Cardiac fibroblast (primary cell): Measurements from ENCODE around the gene RPL18A.

ENCODE experiments used
- DNase-seq, 2 donors: peaks; one replicate each; pipeline versions ENCODE4 v3.0.0 to v3.0.0-alpha.2; 2010; ENCODE audit warnings: low read depth in 2 of 2
- H3K4me3 ChIP-seq, 2 donors: replicated peaks in 1 of 2; 1 replicate in 1 of 2; 2 replicates in 1 of 2; pipeline ENCODE4 v1.5.1; 2011; ENCODE audit warnings: low read depth in 2 of 2, low read length in 2 of 2, mild to moderate bottlenecking in 2 of 2, moderate library complexity in 1 of 2
- TF ChIP-seq, protein P1 (sequence below): IDR thresholded peaks from one replicate; pipeline ENCODE4 v1.5.1; 2011; ENCODE audit warnings: low read depth, mild to moderate bottlenecking, low read length, inconsistent platforms

RPL18A gene

GRCh38 chr19:17889609-17890214 is 30.0 kb downstream of the RPL18A start:
- peak; percentile 56 to 61 for DNase-seq
- TF ChIP-seq, protein P1, sequence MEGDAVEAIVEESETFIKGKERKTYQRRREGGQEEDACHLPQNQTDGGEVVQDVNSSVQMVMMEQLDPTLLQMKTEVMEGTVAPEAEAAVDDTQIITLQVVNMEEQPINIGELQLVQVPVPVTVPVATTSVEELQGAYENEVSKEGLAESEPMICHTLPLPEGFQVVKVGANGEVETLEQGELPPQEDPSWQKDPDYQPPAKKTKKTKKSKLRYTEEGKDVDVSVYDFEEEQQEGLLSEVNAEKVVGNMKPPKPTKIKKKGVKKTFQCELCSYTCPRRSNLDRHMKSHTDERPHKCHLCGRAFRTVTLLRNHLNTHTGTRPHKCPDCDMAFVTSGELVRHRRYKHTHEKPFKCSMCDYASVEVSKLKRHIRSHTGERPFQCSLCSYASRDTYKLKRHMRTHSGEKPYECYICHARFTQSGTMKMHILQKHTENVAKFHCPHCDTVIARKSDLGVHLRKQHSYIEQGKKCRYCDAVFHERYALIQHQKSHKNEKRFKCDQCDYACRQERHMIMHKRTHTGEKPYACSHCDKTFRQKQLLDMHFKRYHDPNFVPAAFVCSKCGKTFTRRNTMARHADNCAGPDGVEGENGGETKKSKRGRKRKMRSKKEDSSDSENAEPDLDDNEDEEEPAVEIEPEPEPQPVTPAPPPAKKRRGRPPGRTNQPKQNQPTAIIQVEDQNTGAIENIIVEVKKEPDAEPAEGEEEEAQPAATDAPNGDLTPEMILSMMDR = no peak

GRCh38 chr19:17893766-17894165 is 34.1 kb downstream of the RPL18A start:
- TF ChIP-seq, protein P1 = no peak
- no peak overlapping the region for H3K4me3 ChIP-seq
- no peak for DNase-seq

More at GRCh38 chr19:17889609-17890214, 30.0 kb downstream of the RPL18A start:
- H3K4me3 ChIP-seq = no peak overlapping the region

DNA sequence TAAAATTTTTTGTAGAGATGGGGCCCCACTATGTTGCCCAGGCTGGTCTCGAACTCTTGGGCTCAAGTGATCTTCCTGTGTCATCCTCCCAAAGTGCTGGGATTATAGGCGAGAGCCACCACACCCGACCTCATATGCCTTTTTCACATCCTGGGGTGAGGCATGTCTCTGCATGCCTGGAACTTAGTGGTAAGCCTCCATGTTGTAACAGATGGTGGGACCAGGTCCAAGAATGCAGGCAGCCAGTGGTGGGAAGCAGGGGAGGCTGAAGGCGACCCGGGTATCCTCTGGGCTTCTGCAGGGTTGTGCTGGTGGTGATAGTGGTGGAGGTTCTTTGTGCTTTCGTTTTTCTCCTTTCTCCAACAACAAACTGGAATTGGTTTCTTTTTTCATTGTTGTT is 43.0 kb downstream of the RPL18A start:
- TF ChIP-seq, protein P1 = no peak
- no peak overlapping the region for H3K4me3 ChIP-seq
- DNase-seq = peak; percentile 31 to 56

DNA sequence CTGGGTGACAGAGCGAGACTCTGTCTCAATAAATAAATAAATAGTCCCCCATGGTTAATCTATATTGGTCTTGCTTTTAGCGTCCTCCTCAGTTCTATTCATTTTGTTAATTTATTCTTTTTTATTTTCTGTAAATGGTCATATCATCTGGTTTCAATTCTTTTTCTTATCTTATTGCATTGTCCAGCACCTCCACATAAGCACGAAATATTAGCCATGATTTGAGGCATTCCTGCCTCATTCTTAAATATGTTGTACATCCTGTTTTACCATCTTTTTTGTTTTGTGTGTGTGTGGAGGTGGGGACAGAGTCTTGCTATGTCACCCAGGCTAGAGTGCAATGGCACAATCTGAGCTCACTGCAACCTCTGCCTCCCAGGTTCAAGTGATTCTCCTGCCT is 48.5 kb downstream of the RPL18A start:
- no peak for DNase-seq
- H3K4me3 ChIP-seq = no peak overlapping the region
- TF ChIP-seq, protein P1 = no peak

DNA sequence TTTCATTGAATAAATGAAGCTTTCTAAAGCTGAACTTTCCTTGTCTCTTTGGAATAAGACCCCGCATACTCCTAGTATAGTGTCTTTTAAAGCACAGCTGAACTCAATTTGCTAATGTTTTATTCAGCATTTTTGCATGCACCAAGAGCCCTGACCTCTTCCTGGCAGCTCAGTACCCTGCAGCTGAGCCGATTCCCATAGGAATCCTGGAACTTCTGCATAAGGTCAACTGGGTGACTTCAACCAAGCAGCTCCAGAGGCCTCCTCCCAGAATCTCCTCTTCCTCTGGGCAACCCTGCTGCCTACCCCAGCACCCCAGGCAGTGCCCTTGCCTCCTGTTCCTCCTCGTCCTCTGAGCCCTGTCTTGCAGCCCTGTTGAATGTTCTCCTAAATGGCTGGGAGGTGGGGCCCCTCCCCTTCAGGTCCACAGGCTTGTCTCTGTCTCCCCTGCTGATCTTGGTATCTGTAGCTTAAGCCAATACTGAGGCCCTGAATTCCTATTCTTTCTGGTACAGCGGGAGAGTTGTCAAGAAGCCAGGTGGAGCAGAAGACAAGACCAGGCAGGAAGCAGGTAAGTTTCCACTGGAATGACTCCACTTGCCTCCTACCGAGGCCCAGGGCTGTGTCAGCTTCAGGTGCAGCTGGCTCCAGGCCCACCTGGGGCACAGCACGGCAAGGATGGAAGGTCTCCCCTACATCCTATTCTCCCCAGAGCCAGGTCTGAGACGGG is 49.5 kb downstream of the RPL18A start:
- TF ChIP-seq, protein P1 = no peak
- no peak overlapping the region for H3K4me3 ChIP-seq
- no peak for DNase-seq

DNA sequence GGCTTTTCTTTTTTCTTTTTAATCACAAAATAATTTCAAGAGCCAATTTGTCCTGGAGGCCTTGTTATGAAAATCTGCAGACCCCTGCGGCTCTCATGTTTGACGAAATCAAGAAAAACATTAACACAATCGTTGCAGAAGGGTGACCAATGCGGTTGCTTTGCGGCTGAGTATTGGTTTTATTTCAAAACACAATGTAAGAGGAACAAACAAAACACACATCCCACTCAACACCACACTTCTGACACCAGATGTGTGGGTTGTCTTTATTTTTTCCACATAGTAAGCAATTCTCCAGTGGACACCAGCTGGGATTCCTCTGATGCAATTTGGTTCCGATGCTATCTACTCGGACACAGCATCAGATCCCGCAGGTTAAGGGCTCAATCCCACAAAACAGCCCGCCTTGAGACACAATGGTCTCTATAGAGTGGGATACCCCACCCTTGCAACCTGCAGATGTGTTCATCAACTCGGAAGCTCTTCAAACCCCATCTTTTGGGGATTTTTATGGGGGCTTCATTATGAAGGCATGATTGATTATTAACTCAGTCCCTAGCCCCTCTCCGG is 51.2 kb downstream of the RPL18A start:
- no peak overlapping the region for H3K4me3 ChIP-seq
- no peak for DNase-seq
- TF ChIP-seq, protein P1 = no peak
